ENCODE measurements around the gene ANKRD12. TPM values are rescaled to one million over a fixed set of nuclear protein-coding genes. Genes with fewer than 3 reads are reported as not detected.

ANKRD12 gene
- total RNA-seq, 1 experiment from 2014 or later, result 31.6 TPM

- TF ChIP-seq EZH2 (IDR thresholded peaks at IDR 0.05; ENCODE audit: low read depth), result no peak
- TF ChIP-seq CTCF (conservative IDR thresholded peaks at IDR 0.05), result no peak
- BruUV-seq (replicated peaks), result TSS peak; percentile 67
- CTCF ChIA-PET, result interaction anchor here (0.6 kb wide), 1 partner anchor 36 kb away, joined by 4 read pairs; no protein-coding TSS in a partner anchor
- Histone ChIP-seq H3F3A (ENCODE audit: insufficient read depth, low read depth) (peaks cover 46% of the 10 kb centered on the region), H3K27ac (peak overlapping the region; percentile 90), H3K4me1 (replicated peaks; ENCODE audit: insufficient read depth) (peaks cover 60% of the 10 kb centered on the region), H3K79me2 (ENCODE audit: low read depth) (peaks cover 52% of the 10 kb centered on the region), H3K9me3 (ENCODE audit: insufficient read depth, low read depth) (no peaks in the 10 kb centered on the region), H3K9me2 (ENCODE audit: insufficient read depth) (no peaks in the 10 kb centered on the region), H3K4me3 (peak overlapping the region; percentile 79), H4K20me1 (ENCODE audit: insufficient read depth) (peaks cover 31% of the 10 kb centered on the region; the same call in 1 of the 2 replicates), H2AFZ (peak overlapping the region; percentile 82), H3K27me3 (ENCODE audit: insufficient read depth, low read depth) (no peaks in the 10 kb centered on the region), H3K36me3 (ENCODE audit: low read depth) (peaks cover 7% of the 10 kb centered on the region; the same call in 1 of the 2 replicates), H3K4me2 (peak overlapping the region; percentile 80)
- POLR2A ChIA-PET (ENCODE audit: unreplicated experiment), result interaction anchor here (0.5 to 0.7 kb wide), 4 partner anchors 19 to 607 kb away, joined by 3 to 6 read pairs (median 4); no protein-coding TSS in a partner anchor
- intact Hi-C loops (cut with micrococcal nuclease; ENCODE audit: unreplicated experiment), result loop anchor here (1.0 to 10.0 kb wide), 7 partner anchors 19 to 549 kb away; partner anchors contain the start of genes NDUFV2, RALBP1 and TWSG1
- peak; percentile 55 to 68 for DNase-seq
These were observed 668 bp upstream of the ANKRD12 start for GRCh38 chr18:9135912-9136314.

GRCh38 chr18:9137168-9138066 lies 836 bp downstream of the ANKRD12 start:
- intact Hi-C loops (cut with micrococcal nuclease; ENCODE audit: unreplicated experiment), result loop anchor here (2.0 to 10.0 kb wide), 3 partner anchors 337 to 547 kb away; partner anchors contain the start of gene RALBP1
- DNase-seq, result peak; percentile 61 to 72
- POLR2A ChIA-PET (ENCODE audit: unreplicated experiment), result interaction anchor here (0.6 to 1.0 kb wide), 5 partner anchors 21 to 1388 kb away, joined by 3 to 16 read pairs (median 5); partner anchors contain the start of gene NAPG
- Histone ChIP-seq H3K27me3 (ENCODE audit: insufficient read depth, low read depth) (no peaks in the 10 kb centered on the region), H3K4me2 (peak overlapping the region; percentile 87), H3K9me3 (ENCODE audit: insufficient read depth, low read depth) (no peaks in the 10 kb centered on the region), H3K36me3 (ENCODE audit: low read depth) (peaks cover 4% of the 10 kb centered on the region; the same call in 1 of the 2 replicates), H3K4me3 (peak overlapping the region; percentile 80), H3K9me2 (ENCODE audit: insufficient read depth) (no peaks in the 10 kb centered on the region), H3K27ac (peak overlapping the region; percentile 90), H2AFZ (peak overlapping the region; percentile 95), H4K20me1 (ENCODE audit: insufficient read depth) (peaks cover 27% of the 10 kb centered on the region; the same call in 1 of the 2 replicates), H3F3A (ENCODE audit: insufficient read depth, low read depth) (peaks cover 39% of the 10 kb centered on the region), H3K79me2 (ENCODE audit: low read depth) (peaks cover 67% of the 10 kb centered on the region), H3K4me1 (replicated peaks; ENCODE audit: insufficient read depth) (peaks cover 66% of the 10 kb centered on the region)
- BruUV-seq (replicated peaks), result no TSS peak
- CTCF ChIA-PET, result interaction anchor here (0.6 to 0.7 kb wide), 2 partner anchors 20 to 63 kb away, joined by 3 read pairs; no protein-coding TSS in a partner anchor
- no peak for TF ChIP-seq EZH2 (IDR thresholded peaks at IDR 0.05; ENCODE audit: low read depth)
- TF ChIP-seq CTCF (conservative IDR thresholded peaks at IDR 0.05), result no peak

- DNase-seq, result no peak
- Histone ChIP-seq H3K27ac (no peak overlapping the region), H3F3A (ENCODE audit: insufficient read depth, low read depth) (peaks cover 22% of the 10 kb centered on the region), H3K4me2 (peak overlapping the region; percentile 87; the same call in 1 of the 2 replicates), H3K27me3 (ENCODE audit: insufficient read depth, low read depth) (no peaks in the 10 kb centered on the region), H2AFZ (no peak overlapping the region), H3K4me3 (no peak overlapping the region), H3K4me1 (replicated peaks; ENCODE audit: insufficient read depth) (peaks cover 46% of the 10 kb centered on the region), H3K9me3 (ENCODE audit: insufficient read depth, low read depth) (no peaks in the 10 kb centered on the region), H3K79me2 (ENCODE audit: low read depth) (peaks cover 75% of the 10 kb centered on the region), H4K20me1 (ENCODE audit: insufficient read depth) (peaks cover 24% of the 10 kb centered on the region; the same call in 1 of the 2 replicates), H3K36me3 (ENCODE audit: low read depth) (no peaks in the 10 kb centered on the region), H3K9me2 (ENCODE audit: insufficient read depth) (no peaks in the 10 kb centered on the region)
- CTCF ChIA-PET, result interaction anchor here (0.6 kb wide), 1 partner anchor 12 kb away, joined by 3 read pairs; no protein-coding TSS in a partner anchor
- intact Hi-C loops (cut with micrococcal nuclease; ENCODE audit: unreplicated experiment), result loop anchor here (5.0 to 10.0 kb wide), 2 partner anchors 527 to 545 kb away; no protein-coding TSS in a partner anchor
- POLR2A ChIA-PET (ENCODE audit: unreplicated experiment), result no interaction called here
- BruUV-seq (replicated peaks), result no TSS peak
- TF ChIP-seq EZH2 (IDR thresholded peaks at IDR 0.05; ENCODE audit: low read depth) (no peak), CTCF (conservative IDR thresholded peaks at IDR 0.05) (no peak)
These were observed 2.9 kb downstream of the ANKRD12 start for GRCh38 chr18:9139400-9140039.

Data from PC-9 (cell line).